ENCODE measurements around the gene PHC3. TPM values are rescaled to one million over a fixed set of nuclear protein-coding genes. Genes with fewer than 3 reads are reported as not detected.
A peak's percentile ranks its signal among the peaks of the same experiment; 100 is the strongest.

The PHC3 gene
- total RNA-seq, 2 experiments from 2014 or later = 37.4 to 38.7 TPM

GRCh38 chr3:170180079-170180907 is 1.2 kb downstream of the PHC3 start:
- intact Hi-C loops (cut with micrococcal nuclease) = loop anchor here (1.0 to 10.0 kb wide), 10 partner anchors 9 to 685 kb away; partner anchors contain the start of genes LRRC31, MECOM, SEC62 and TERC

GRCh38 chr3:170179432-170179831 is 2.1 kb downstream of the PHC3 start:
- H3K9me3 Mint-ChIP-seq = no peaks in the 10 kb centered on the region
- H3K27ac Mint-ChIP-seq = peak overlapping the region; percentile 95
- ChIA-PET CTCF (no interaction called here), POLR2A (interaction anchor here (2.7 kb wide), 1 partner anchor 8 kb away, joined by 13 read pairs; no protein-coding TSS in a partner anchor)
- intact Hi-C loops (cut with micrococcal nuclease) = no loop called here
- peaks cover 34% of the 10 kb centered on the region for H3K36me3 Mint-ChIP-seq
- no peaks in the 10 kb centered on the region for H3K27me3 Mint-ChIP-seq
- H3K4me1 Mint-ChIP-seq (ENCODE audit: low read depth) = peaks cover 32% of the 10 kb centered on the region
- no peak for DNase-seq
- H3K4me3 Mint-ChIP-seq = peak overlapping the region; percentile 98

More at GRCh38 chr3:170180079-170180907, 1.2 kb downstream of the PHC3 start:
- POLR2A ChIA-PET = interaction anchor here (0.6 to 2.7 kb wide), 6 partner anchors 9 to 213 kb away, joined by 3 to 13 read pairs (median 4); partner anchors contain the start of gene SKIL
- CTCF ChIA-PET = interaction anchor here (0.7 to 1.1 kb wide), 3 partner anchors 10 to 123 kb away, joined by 3 read pairs; no protein-coding TSS in a partner anchor
- peak; percentile 19 for DNase-seq
- H3K36me3 Mint-ChIP-seq = peaks cover 28% of the 10 kb centered on the region
- H3K27ac Mint-ChIP-seq = peak overlapping the region; percentile 95
- H3K27me3 Mint-ChIP-seq = no peaks in the 10 kb centered on the region
- H3K4me3 Mint-ChIP-seq = peak overlapping the region; percentile 98
- peaks cover 24% of the 10 kb centered on the region for H3K4me1 Mint-ChIP-seq (ENCODE audit: low read depth)
- no peaks in the 10 kb centered on the region for H3K9me3 Mint-ChIP-seq

- peak; percentile 74 for DNase-seq
- intact Hi-C loops (cut with micrococcal nuclease) = no loop called here
- no peaks in the 10 kb centered on the region for H3K9me3 Mint-ChIP-seq
- ChIA-PET CTCF (interaction anchor here (0.5 to 0.7 kb wide), 3 partner anchors 9 to 416 kb away, joined by 3 read pairs; no protein-coding TSS in a partner anchor), POLR2A (no interaction called here)
- H3K27ac Mint-ChIP-seq = peak overlapping the region; percentile 71
- H3K4me3 Mint-ChIP-seq = peak overlapping the region; percentile 40
- no peaks in the 10 kb centered on the region for H3K27me3 Mint-ChIP-seq
- H3K36me3 Mint-ChIP-seq = peaks cover 36% of the 10 kb centered on the region
- H3K4me1 Mint-ChIP-seq (ENCODE audit: low read depth) = peaks cover 35% of the 10 kb centered on the region
Observed at GRCh38 chr3:170178651-170179050, 2.9 kb downstream of the PHC3 start.

- Mint-ChIP-seq H3K36me3 (peaks cover 55% of the 10 kb centered on the region), H3K4me3 (peak overlapping the region; percentile 6), H3K27me3 (no peaks in the 10 kb centered on the region), H3K4me1 (ENCODE audit: low read depth) (peaks cover 55% of the 10 kb centered on the region), H3K27ac (peak overlapping the region; percentile 68), H3K9me3 (no peaks in the 10 kb centered on the region)
- DNase-seq = no peak
- ChIA-PET POLR2A (interaction anchor here (0.9 to 1.6 kb wide), 2 partner anchors 9 to 398 kb away, joined by 3 to 13 read pairs; partner anchors contain the start of gene PHC3), CTCF (interaction anchor here (0.9 to 2.5 kb wide), 4 partner anchors 9 to 30 kb away, joined by 3 to 9 read pairs (median 4); no protein-coding TSS in a partner anchor)
- intact Hi-C loops (cut with micrococcal nuclease) = loop anchor here (1.0 kb wide), 2 partner anchors 9 kb away; no protein-coding TSS in a partner anchor
Observed at GRCh38 chr3:170171563-170171962, 10.0 kb downstream of the PHC3 start.

- H3K27me3 Mint-ChIP-seq = no peaks in the 10 kb centered on the region
- peaks cover 5% of the 10 kb centered on the region for H3K9me3 Mint-ChIP-seq
- peaks cover 57% of the 10 kb centered on the region for H3K36me3 Mint-ChIP-seq
- intact Hi-C loops (cut with micrococcal nuclease) = no loop called here
- H3K4me1 Mint-ChIP-seq (ENCODE audit: low read depth) = peaks cover 62% of the 10 kb centered on the region
- no peak for DNase-seq
- H3K4me3 Mint-ChIP-seq = no peak overlapping the region
- POLR2A ChIA-PET = no interaction called here
- H3K27ac Mint-ChIP-seq = peak overlapping the region; percentile 53
- CTCF ChIA-PET = no interaction called here
Observed at GRCh38 chr3:170164717-170165116, 16.8 kb downstream of the PHC3 start.

GRCh38 chr3:170163956-170164645 is 17.4 kb downstream of the PHC3 start:
- ChIA-PET CTCF (no interaction called here), POLR2A (interaction anchor here (2.6 kb wide), 1 partner anchor 17 kb away, joined by 8 read pairs; the partner anchor contains the start of gene PHC3)
- peaks cover 5% of the 10 kb centered on the region for H3K9me3 Mint-ChIP-seq
- no peak for DNase-seq
- peaks cover 63% of the 10 kb centered on the region for H3K4me1 Mint-ChIP-seq (ENCODE audit: low read depth)
- intact Hi-C loops (cut with micrococcal nuclease) = loop anchor here (2.0 kb wide), 2 partner anchors 17 to 19 kb away; partner anchors contain the start of gene PHC3
- peaks cover 56% of the 10 kb centered on the region for H3K36me3 Mint-ChIP-seq
- no peaks in the 10 kb centered on the region for H3K27me3 Mint-ChIP-seq
- peak overlapping the region; percentile 53 for H3K27ac Mint-ChIP-seq
- H3K4me3 Mint-ChIP-seq = no peak overlapping the region

GRCh38 chr3:170162630-170163029 is 18.9 kb downstream of the PHC3 start:
- Mint-ChIP-seq H3K9me3 (peaks cover 5% of the 10 kb centered on the region), H3K27me3 (no peaks in the 10 kb centered on the region), H3K27ac (peak overlapping the region; percentile 60), H3K36me3 (peaks cover 49% of the 10 kb centered on the region), H3K4me3 (no peak overlapping the region), H3K4me1 (ENCODE audit: low read depth) (peaks cover 63% of the 10 kb centered on the region)
- ChIA-PET CTCF (interaction anchor here (0.5 to 1.2 kb wide), 3 partner anchors 9 to 55 kb away, joined by 3 to 4 read pairs (median 3); no protein-coding TSS in a partner anchor), POLR2A (interaction anchor here (2.6 kb wide), 1 partner anchor 19 kb away, joined by 8 read pairs; the partner anchor contains the start of gene PHC3)
- intact Hi-C loops (cut with micrococcal nuclease) = loop anchor here (1.0 to 2.0 kb wide), 3 partner anchors 9 to 18 kb away; partner anchors contain the start of gene PHC3
- no peak for DNase-seq

- no peaks in the 10 kb centered on the region for H3K27me3 Mint-ChIP-seq
- H3K4me3 Mint-ChIP-seq = no peak overlapping the region
- DNase-seq = no peak
- ChIA-PET CTCF (interaction anchor here (1.2 kb wide), 1 partner anchor 9 kb away, joined by 4 read pairs; no protein-coding TSS in a partner anchor), POLR2A (interaction anchor here (2.6 kb wide), 1 partner anchor 19 kb away, joined by 8 read pairs; the partner anchor contains the start of gene PHC3)
- peaks cover 64% of the 10 kb centered on the region for H3K4me1 Mint-ChIP-seq (ENCODE audit: low read depth)
- peaks cover 5% of the 10 kb centered on the region for H3K9me3 Mint-ChIP-seq
- peak overlapping the region; percentile 46 for H3K27ac Mint-ChIP-seq
- peaks cover 49% of the 10 kb centered on the region for H3K36me3 Mint-ChIP-seq
- intact Hi-C loops (cut with micrococcal nuclease) = loop anchor here (1.0 to 2.0 kb wide), 3 partner anchors 9 to 19 kb away; partner anchors contain the start of gene PHC3
Observed at GRCh38 chr3:170162052-170162451, 19.5 kb downstream of the PHC3 start.

- H3K27ac Mint-ChIP-seq = peak overlapping the region; percentile 1
- H3K36me3 Mint-ChIP-seq = peaks cover 44% of the 10 kb centered on the region
- no peak overlapping the region for H3K4me3 Mint-ChIP-seq
- peaks cover 71% of the 10 kb centered on the region for H3K4me1 Mint-ChIP-seq (ENCODE audit: low read depth)
- ChIA-PET POLR2A (no interaction called here), CTCF (interaction anchor here (0.7 kb wide), 1 partner anchor 82 kb away, joined by 3 read pairs; no protein-coding TSS in a partner anchor)
- DNase-seq = no peak
- H3K27me3 Mint-ChIP-seq = no peaks in the 10 kb centered on the region
- intact Hi-C loops (cut with micrococcal nuclease) = no loop called here
- peaks cover 5% of the 10 kb centered on the region for H3K9me3 Mint-ChIP-seq
Observed at GRCh38 chr3:170159933-170160332, 21.6 kb downstream of the PHC3 start.

- no peak for DNase-seq
- no peaks in the 10 kb centered on the region for H3K27me3 Mint-ChIP-seq
- ChIA-PET CTCF (interaction anchor here (1.0 kb wide), 1 partner anchor 36 kb away, joined by 3 read pairs; no protein-coding TSS in a partner anchor), POLR2A (no interaction called here)
- H3K36me3 Mint-ChIP-seq = peaks cover 42% of the 10 kb centered on the region
- H3K9me3 Mint-ChIP-seq = peaks cover 5% of the 10 kb centered on the region
- peaks cover 71% of the 10 kb centered on the region for H3K4me1 Mint-ChIP-seq (ENCODE audit: low read depth)
- intact Hi-C loops (cut with micrococcal nuclease) = no loop called here
- no peak overlapping the region for H3K4me3 Mint-ChIP-seq
- peak overlapping the region; percentile 55 for H3K27ac Mint-ChIP-seq
Observed at GRCh38 chr3:170159459-170159858, 22.1 kb downstream of the PHC3 start.

GRCh38 chr3:170155604-170156003 is 25.9 kb downstream of the PHC3 start:
- H3K4me3 Mint-ChIP-seq = no peak overlapping the region
- ChIA-PET CTCF (no interaction called here), POLR2A (no interaction called here)
- DNase-seq = no peak
- H3K27me3 Mint-ChIP-seq = no peaks in the 10 kb centered on the region
- H3K27ac Mint-ChIP-seq = peak overlapping the region; percentile 28
- intact Hi-C loops (cut with micrococcal nuclease) = no loop called here
- peaks cover 61% of the 10 kb centered on the region for H3K4me1 Mint-ChIP-seq (ENCODE audit: low read depth)
- H3K36me3 Mint-ChIP-seq = peaks cover 24% of the 10 kb centered on the region
- no peaks in the 10 kb centered on the region for H3K9me3 Mint-ChIP-seq

Measured in activated CD4-positive, alpha-beta memory T cell treated with anti-CD3 and anti-CD28 coated beads for 36 hours (primary cell).